ENCODE results near the gene KCNA5.

The KCNA5 gene

DNA sequence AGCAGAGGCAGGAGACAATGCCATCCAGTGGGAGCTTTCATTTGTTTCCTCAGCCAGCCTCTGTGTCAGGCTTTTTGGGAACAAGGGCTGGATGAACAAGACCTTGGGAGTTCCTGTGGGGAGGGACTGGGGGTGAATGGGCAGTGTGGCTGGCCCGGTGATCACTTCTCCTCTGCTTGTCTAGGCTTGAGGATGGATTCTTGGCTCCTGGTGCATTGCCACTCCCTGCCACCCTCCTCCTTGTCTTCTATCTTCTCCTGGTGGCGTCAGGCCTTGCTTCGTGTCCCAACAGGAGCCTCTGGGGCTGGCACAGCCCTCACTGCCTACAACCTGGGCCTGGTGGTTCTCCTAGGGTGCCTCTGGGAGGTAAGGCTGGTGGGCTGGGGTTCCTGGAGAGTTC, 25.0 kb upstream of the KCNA5 start:
- Mint-ChIP-seq H3K4me3 (no peak overlapping the region), H3K27ac (no peak overlapping the region), H3K4me1 (no peaks in the 10 kb centered on the region), H3K27me3 (peaks cover 18% of the 10 kb centered on the region), H3K9me3 (no peaks in the 10 kb centered on the region)
- no peak for DNase-seq
- ATAC-seq = no peak

DNA sequence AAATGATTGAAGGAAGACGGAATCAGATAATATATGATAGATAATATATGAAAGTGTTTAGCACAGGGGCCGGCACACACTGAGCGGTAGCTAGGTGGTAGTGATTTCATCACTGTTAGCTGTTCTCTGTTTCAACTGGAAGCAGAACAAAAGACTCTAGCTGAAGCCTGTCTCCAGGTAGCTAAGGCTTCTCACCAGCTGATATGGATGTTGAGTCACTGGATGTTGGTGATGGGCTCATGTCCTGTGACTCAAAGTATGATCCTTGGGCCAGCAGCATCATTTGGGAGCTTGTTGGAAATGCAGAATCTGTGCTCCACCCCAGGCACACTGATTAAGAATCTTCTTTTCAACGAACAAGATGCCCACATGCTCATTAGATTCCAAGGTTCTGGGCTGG, 21.7 kb upstream of the KCNA5 start:
- no peak overlapping the region for H3K27ac Mint-ChIP-seq
- peaks cover 41% of the 10 kb centered on the region for H3K27me3 Mint-ChIP-seq
- ATAC-seq (no peak), DNase-seq (no peak)
- H3K4me3 Mint-ChIP-seq = no peak overlapping the region
- no peaks in the 10 kb centered on the region for H3K4me1 Mint-ChIP-seq
- no peaks in the 10 kb centered on the region for H3K9me3 Mint-ChIP-seq

DNA sequence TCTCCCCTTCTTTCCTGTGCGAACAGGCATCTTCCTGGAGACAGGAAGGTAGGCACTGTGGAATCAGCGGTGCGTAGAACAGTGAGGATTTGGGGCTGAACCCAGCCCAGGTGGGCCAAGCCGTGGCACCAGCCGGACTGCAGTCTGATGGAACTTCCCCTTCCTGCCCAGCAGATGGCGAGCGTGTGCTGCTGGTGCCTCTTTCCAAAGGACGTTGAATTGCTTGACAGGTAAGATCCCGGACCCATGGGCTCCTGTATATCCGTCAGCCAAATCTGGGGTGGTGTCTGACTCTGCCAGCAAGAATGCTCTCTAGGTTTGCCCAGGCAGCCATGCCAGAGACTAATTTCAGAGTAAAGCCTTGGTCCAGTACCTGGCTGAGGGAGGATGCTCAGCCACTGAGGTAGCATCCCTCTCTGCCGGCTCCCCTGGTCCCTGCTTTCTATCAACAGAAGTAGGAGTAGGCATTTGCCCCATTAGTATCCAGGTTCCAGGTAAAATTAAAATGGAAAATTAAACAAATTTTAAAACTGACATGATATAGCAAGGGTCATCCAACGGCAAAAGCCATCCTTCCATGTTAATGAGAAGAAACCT, 21.1 kb upstream of the KCNA5 start:
- H3K4me3 Mint-ChIP-seq = no peak overlapping the region
- peak; percentile 58 for ATAC-seq
- peak; percentile 31 to 39 for DNase-seq
- H3K27ac Mint-ChIP-seq = no peak overlapping the region
- H3K9me3 Mint-ChIP-seq = no peaks in the 10 kb centered on the region
- H3K4me1 Mint-ChIP-seq = no peaks in the 10 kb centered on the region
- peaks cover 41% of the 10 kb centered on the region for H3K27me3 Mint-ChIP-seq

DNA sequence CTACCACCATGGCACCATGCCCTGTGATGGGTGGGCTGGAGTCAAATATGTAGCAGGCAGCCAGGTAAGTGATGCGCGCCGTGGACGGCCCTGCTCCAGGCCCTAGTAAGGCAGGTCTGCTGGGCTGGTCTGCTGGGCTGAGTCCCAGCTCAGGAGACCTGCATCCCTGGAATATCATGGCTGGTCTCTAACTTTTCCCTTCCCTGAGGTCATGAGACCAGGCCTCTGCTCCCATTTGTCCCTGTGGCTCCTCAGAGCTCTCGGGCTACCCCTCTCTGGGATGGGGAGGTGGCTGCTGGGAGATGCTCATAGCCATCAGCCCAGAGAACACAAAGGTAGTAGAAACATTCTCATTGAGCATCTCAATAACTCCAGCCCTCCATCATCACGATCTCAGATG, 19.8 kb upstream of the KCNA5 start:
- peaks cover 41% of the 10 kb centered on the region for H3K27me3 Mint-ChIP-seq
- no peaks in the 10 kb centered on the region for H3K4me1 Mint-ChIP-seq
- no peak for DNase-seq
- ATAC-seq = no peak
- H3K9me3 Mint-ChIP-seq = no peaks in the 10 kb centered on the region
- H3K4me3 Mint-ChIP-seq = no peak overlapping the region
- H3K27ac Mint-ChIP-seq = peak overlapping the region in 1 of 2 donors; percentile 27

DNA sequence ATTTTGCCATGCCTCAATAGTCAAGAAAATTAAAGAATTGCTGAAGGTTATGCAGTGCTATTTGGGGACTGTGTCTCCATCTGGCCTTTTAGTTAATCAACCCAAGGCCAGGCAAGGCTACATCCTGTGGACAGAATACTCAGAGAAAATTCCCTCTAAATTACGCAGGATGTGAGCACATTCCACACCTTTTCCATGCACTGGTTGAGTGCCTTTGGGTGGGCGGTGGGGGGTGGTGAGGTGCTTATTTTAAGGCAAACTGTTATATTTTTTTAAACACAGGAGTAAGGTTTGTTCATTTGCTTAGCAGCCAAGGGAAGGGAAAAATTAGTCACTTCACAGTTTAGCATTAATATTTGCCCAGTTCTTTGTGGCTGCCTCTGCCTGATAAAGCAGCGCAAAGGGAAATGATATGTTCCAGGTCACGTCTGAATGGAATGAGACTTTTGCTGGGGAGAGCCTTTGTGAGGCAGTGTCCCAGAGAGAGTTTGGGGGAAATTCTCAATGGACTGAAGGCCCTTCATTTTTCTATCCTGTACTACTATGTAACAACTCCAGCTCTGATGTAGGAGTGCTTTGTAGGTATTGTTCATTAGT, 17.2 kb upstream of the KCNA5 start:
- Mint-ChIP-seq H3K27me3 (peaks cover 38% of the 10 kb centered on the region), H3K4me3 (no peak overlapping the region), H3K9me3 (no peaks in the 10 kb centered on the region), H3K27ac (no peak overlapping the region), H3K4me1 (no peaks in the 10 kb centered on the region)
- ATAC-seq (no peak), DNase-seq (no peak)

DNA sequence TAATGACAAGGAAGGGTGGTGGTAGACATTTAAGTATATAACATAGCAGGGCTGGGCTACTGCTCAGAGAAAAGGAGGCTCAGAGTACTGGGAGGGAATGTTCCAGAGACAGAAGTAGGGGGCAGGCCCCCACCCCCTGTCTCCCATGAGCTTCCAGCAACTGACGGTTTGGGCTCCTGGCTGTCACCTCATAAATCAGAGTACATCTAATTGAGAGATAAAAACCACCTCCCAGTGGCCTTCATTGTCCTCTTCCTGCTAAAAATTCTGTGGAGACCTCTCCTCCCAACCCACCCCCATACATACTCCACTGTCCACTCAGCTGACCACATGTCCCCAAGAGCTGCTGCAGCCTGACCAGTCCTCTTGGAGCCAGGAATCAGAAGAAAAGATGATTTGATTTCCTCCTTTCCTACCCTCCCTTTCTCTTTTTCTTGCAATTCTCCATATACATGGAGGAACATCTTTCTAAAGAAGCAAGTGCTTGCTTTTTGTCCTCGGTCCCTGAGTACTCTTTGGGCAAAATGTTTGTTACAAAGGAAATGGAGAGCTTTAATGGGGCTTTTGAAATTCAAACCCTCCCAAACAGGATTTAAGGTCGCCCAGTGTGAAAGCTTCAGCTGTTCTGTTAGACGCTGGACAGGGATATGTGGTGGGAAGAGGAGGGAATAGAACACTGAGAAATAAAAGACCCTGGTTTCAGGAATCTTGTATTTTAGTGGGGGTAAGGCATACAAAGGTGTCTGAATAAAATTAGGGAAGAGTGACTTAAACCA, 16.4 kb upstream of the KCNA5 start:
- Mint-ChIP-seq H3K4me3 (no peak overlapping the region), H3K27me3 (peaks cover 31% of the 10 kb centered on the region), H3K27ac (no peak overlapping the region), H3K4me1 (no peaks in the 10 kb centered on the region), H3K9me3 (no peaks in the 10 kb centered on the region)
- DNase-seq = no peak
- no peak for ATAC-seq

DNA sequence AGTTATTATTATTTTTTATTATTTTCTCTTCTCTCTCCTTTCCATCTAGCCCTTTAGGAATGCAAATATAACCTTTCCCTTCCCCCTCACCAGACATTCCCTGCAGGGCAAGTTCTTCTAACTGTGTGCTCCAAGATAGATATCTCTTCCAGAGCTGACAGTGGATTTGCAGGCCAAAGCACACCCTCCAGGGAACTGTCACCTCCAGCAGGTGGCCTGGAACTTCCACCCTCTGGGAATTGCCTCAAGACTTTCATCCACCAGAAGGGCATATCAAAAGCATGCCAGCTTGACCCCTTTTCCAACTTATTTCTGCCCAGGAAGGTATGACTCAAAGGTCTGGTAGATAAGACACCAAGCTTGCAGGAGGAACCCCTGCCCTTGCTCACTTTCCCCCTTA, 13.6 kb upstream of the KCNA5 start:
- Mint-ChIP-seq H3K4me1 (peaks cover 6% of the 10 kb centered on the region), H3K27ac (no peak overlapping the region), H3K27me3 (peaks cover 10% of the 10 kb centered on the region), H3K9me3 (no peaks in the 10 kb centered on the region), H3K4me3 (no peak overlapping the region)
- ATAC-seq (no peak), DNase-seq (no peak)

DNA sequence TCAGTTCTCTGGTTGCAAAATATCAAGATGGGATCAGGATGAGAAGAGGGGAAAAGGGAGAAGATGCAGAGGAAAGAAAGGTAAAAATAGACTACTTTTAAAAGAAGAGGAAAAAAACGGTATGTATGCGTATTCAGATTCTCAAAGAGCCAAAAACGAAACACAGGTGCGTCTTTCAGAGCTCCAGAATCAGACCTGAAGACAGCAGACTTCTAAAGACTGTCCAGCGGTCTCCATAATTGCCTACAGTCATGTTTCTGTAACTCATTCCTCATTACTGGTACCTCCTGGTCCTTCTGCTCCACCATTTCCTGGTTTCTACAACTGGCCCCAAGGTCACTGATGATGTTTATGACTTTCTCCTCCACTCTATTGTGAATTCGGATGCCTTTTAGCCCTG, 12.4 kb upstream of the KCNA5 start:
- DNase-seq (no peak), ATAC-seq (no peak)
- peaks cover under 1% of the 10 kb centered on the region for H3K27me3 Mint-ChIP-seq
- peaks cover 6% of the 10 kb centered on the region for H3K4me1 Mint-ChIP-seq
- no peak overlapping the region for H3K4me3 Mint-ChIP-seq
- no peak overlapping the region for H3K27ac Mint-ChIP-seq
- no peaks in the 10 kb centered on the region for H3K9me3 Mint-ChIP-seq

DNA sequence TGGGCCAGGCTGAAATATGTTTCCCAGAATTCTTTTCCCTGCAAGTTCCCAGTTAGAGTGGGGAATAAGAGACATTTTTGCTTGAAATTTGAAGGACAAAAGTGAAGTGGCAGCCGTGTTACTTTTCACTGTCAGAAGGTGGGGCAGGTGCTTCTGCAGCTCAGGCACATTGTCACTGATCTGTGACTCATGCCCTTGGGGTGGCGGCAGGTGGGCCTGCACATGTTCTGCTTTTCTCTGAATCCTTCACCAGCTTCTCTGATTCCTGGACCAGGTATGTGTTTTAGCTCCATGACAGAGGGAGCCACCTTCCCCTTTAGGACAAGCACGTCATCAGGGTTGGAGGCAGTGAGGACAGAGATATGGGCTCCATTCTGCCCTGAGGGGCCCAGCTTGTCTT, 11.7 kb upstream of the KCNA5 start:
- Mint-ChIP-seq H3K27me3 (peaks cover 8% of the 10 kb centered on the region), H3K27ac (no peak overlapping the region), H3K4me3 (no peak overlapping the region), H3K4me1 (peaks cover 6% of the 10 kb centered on the region), H3K9me3 (no peaks in the 10 kb centered on the region)
- no peak for DNase-seq
- no peak for ATAC-seq

DNA sequence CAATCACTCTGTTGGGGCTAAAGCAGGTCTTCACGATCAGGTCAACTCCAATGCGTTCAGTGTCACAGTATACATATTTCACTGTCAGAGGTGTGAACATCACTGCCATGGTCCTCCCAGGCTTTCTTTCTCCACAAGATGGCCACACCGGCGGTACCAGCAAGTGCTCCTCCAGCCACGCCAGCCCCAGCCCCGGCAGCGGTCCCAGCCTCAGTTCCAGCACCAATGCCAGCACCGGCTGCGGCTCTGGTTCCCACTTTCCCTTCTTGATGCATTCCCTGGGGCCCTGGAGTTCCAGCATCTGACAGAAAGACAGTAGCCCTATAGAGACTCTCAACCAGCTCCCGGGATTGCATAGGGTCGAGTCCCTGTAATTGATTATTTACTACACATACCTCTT, 10.9 kb upstream of the KCNA5 start:
- H3K27ac Mint-ChIP-seq = no peak overlapping the region
- no peak overlapping the region for H3K4me3 Mint-ChIP-seq
- ATAC-seq (no peak), DNase-seq (no peak)
- peaks cover 9% of the 10 kb centered on the region for H3K27me3 Mint-ChIP-seq
- H3K9me3 Mint-ChIP-seq = no peaks in the 10 kb centered on the region
- peaks cover 6% of the 10 kb centered on the region for H3K4me1 Mint-ChIP-seq

DNA sequence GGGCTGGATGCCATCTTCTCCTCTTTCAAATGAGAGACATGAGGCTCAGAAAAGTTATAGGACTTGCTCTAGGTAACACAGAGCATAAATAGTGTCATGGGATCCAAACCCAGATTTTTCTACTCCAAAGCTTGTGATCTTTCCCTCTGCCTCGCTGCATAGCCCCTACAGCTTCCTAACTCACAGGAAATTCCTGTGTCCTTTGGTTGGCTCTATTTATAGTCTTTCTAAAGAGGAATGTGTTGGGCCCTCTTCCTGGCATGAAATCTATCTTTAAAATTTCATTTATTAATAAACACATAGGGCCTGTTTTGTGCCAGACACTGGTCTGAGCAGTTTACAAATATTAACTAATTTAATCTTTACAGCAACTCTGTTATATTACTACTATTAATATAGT, 9.8 kb upstream of the KCNA5 start:
- Mint-ChIP-seq H3K4me1 (peaks cover 6% of the 10 kb centered on the region), H3K27me3 (peaks cover 13% of the 10 kb centered on the region), H3K9me3 (no peaks in the 10 kb centered on the region), H3K27ac (no peak overlapping the region), H3K4me3 (no peak overlapping the region)
- no peak for ATAC-seq
- DNase-seq = no peak

DNA sequence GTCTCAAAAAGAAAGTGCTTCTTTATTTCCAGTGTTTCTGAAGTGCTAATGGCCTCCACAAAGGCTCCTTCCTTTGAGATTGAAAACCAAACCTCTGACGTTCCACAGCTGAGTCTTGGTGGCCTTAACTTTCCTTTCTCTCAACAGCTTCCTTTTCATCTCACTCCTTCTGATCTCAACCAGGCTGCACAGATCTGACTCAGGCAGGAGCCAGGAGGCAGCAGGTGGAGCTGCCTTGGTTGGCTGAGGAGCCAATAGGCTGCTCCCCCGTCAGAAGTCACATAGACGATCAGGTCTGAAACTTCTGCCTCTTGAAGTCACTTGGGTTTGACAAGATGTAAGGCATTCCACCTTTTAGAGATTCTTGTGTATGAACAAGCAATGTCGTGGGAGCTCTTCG, 9.1 kb upstream of the KCNA5 start:
- H3K9me3 Mint-ChIP-seq = no peaks in the 10 kb centered on the region
- no peak for DNase-seq
- H3K4me3 Mint-ChIP-seq = no peak overlapping the region
- H3K4me1 Mint-ChIP-seq = peaks cover 6% of the 10 kb centered on the region
- peak; percentile 77 for ATAC-seq
- peaks cover 20% of the 10 kb centered on the region for H3K27me3 Mint-ChIP-seq
- no peak overlapping the region for H3K27ac Mint-ChIP-seq

DNA sequence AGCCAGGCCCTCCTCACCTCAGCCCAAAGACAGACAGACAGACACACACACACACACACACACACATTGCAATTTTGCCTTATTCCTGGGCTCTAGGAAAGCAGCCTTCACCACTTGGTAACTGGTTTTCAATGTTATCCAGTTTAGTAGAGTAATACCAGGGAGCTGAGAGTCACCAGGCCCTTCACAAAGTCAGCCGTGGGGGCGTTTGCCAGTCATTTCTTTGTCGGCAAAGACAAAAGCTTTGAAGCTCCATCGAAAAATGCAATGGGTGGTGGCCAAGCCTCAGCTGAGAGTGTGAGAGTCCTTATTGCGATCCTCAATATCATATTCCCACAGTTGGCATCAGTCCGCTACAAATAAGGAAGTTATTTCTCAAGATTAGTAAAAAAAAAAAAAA, 8.1 kb upstream of the KCNA5 start:
- ATAC-seq (no peak), DNase-seq (no peak)
- Mint-ChIP-seq H3K4me3 (no peak overlapping the region), H3K27ac (no peak overlapping the region), H3K4me1 (peaks cover 6% of the 10 kb centered on the region), H3K9me3 (no peaks in the 10 kb centered on the region), H3K27me3 (peaks cover 29% of the 10 kb centered on the region)

DNA sequence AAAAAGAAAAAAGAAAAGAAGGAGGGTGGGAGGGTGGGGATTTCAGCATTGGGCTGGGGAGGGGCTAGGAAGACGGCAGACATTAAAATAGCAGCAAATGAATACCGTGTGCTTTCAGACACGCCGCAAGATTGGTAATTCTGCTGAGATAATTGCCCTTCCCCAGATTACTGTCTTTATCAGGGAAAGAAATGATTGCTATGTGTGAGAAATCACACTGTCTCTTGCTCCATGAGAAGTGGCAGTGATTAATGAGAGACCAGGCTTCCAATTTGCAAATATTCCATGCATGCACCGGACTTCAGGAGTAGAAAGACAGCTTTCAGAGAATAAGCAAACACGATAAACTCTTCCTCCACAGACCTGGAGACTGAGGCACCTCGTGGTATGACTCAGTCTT, 7.6 kb upstream of the KCNA5 start:
- no peak overlapping the region for H3K4me3 Mint-ChIP-seq
- peaks cover 32% of the 10 kb centered on the region for H3K27me3 Mint-ChIP-seq
- DNase-seq (no peak), ATAC-seq (no peak)
- H3K4me1 Mint-ChIP-seq = peaks cover 6% of the 10 kb centered on the region
- no peak overlapping the region for H3K27ac Mint-ChIP-seq
- no peaks in the 10 kb centered on the region for H3K9me3 Mint-ChIP-seq

DNA sequence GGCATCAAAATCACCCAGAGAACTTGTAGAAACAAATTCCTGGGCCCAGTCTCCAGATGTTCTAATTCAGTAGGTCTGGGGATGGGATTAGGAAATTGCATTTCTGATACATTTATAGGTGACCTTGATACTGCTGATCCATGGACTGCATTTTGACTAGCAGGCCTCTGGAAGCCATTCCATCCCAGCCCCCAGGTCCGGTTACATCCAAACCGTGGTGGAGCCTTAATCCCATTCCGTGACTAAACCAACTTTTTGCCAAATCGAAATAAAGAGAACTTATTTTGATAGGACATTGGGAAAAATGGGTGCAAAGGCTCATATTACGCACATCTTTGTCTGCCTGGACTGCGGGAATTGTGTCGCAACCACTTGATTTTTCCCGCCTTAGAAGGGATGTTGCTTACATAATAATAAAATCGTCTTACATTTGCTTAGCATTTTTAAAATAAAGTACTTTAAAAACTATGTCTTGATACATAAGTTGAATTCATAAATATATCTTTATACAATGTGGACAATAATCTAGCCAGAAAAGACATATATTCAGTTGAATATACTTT, 5.8 kb upstream of the KCNA5 start:
- peaks cover 44% of the 10 kb centered on the region for H3K27me3 Mint-ChIP-seq
- H3K4me1 Mint-ChIP-seq = peaks cover 6% of the 10 kb centered on the region
- H3K9me3 Mint-ChIP-seq = no peaks in the 10 kb centered on the region
- no peak overlapping the region for H3K4me3 Mint-ChIP-seq
- DNase-seq (no peak), ATAC-seq (no peak)
- no peak overlapping the region for H3K27ac Mint-ChIP-seq

DNA sequence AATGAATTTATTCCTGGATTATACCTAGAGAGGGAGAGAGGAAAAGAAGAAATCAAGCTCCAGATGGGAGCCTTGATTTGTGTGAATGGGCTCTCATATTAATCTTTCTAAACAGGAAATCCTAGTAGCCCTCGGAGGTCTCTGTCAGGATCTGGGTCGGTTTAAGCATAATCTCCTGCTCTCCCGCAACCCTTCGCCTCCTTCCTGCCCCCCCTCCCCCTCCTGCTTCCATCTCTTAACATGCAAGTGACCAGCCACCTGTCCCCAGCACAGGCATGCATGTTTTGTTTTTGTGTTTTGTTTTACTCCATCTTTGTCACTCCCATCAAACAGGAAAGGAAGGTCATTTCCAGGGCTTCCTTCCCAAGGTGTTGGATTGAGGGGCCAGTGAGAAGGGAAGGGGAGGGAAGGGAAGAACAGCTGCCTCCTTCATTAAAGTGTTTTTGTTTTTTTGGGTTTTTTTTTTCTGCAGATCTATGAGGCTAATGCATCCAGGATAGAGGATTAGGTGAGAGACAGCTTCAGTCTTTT, 4.8 kb upstream of the KCNA5 start:
- Mint-ChIP-seq H3K4me3 (no peak overlapping the region), H3K9me3 (no peaks in the 10 kb centered on the region), H3K27me3 (peaks cover 54% of the 10 kb centered on the region), H3K27ac (no peak overlapping the region), H3K4me1 (peaks cover 6% of the 10 kb centered on the region)
- DNase-seq (no peak), ATAC-seq (no peak)

All from stimulated activated naive CD8-positive, alpha-beta T cell treated with anti-CD3 and anti-CD28 coated beads, Interleukin-15, amount 100 ng/mL, for 72 hours (primary cell).